HepG2 (cell line): ENCODE results near the gene ASPRV1. TPM values are rescaled to one million over a fixed set of nuclear protein-coding genes. Genes with fewer than 3 reads are reported as not detected.
A peak's percentile ranks its signal among the peaks of the same experiment; 100 is the strongest.

ENCODE experiments used
- AHDC1 ChIP-seq: sonication (generic); formaldehyde crosslinking; IDR thresholded peaks from 2 replicates; pipeline ENCODE4 v1.5.1; 2020; ENCODE audit warnings: mild to moderate bottlenecking, missing genetic modification reagents, borderline replicate concordance
- CHD2 ChIP-seq: IDR thresholded peaks from 2 replicates; pipeline ENCODE4 v1.6.1; 2011; ENCODE audit warnings: low read depth, low read length, improper control_type of control experiment
- GABPA ChIP-seq, 2 experiments: IDR thresholded peaks; 2 replicates each; pipeline ENCODE4 v1.6.1; 2011 to 2016; ENCODE audit warnings: low read depth in 2 of 2, low read length in 1 of 2, missing biosample characterization in 1 of 2, missing genetic modification characterization in 1 of 2
- GMEB1 ChIP-seq: sonication (generic); formaldehyde crosslinking; IDR thresholded peaks from 2 replicates; pipeline ENCODE4 v1.5.1; 2020; ENCODE audit warnings: missing genetic modification reagents, mild to moderate bottlenecking, borderline replicate concordance
- HNF4G ChIP-seq, 2 experiments: sonication (generic) in 1 of 2; formaldehyde crosslinking in 1 of 2; IDR thresholded peaks; 2 replicates each; pipeline versions ENCODE4 v1.4.0 to v1.6.1; 2011 to 2020; ENCODE audit warnings: borderline replicate concordance in 2 of 2, low read depth in 2 of 2, mild to moderate bottlenecking in 2 of 2, low read length in 1 of 2, missing genetic modification reagents in 1 of 2, moderate library complexity in 1 of 2
- NFIB ChIP-seq: sonication (generic); formaldehyde crosslinking; IDR thresholded peaks from 2 replicates; pipeline ENCODE4 v1.9.0; 2021; ENCODE audit warnings: missing genetic modification reagents, mild to moderate bottlenecking, borderline replicate concordance
- NFKBIZ ChIP-seq: IDR thresholded peaks from 2 replicates; pipeline ENCODE4 v1.6.1; 2018; ENCODE audit warnings: missing genetic modification reagents, missing compliant biosample characterization
- PAX8 ChIP-seq: sonication (generic); formaldehyde crosslinking; IDR thresholded peaks from 2 replicates; pipeline ENCODE4 v1.8.0; 2022; ENCODE audit warnings: mild to moderate bottlenecking, missing genetic modification reagents, borderline replicate concordance
- RBAK ChIP-seq: sonication (generic); formaldehyde crosslinking; IDR thresholded peaks from 2 replicates; pipeline ENCODE4 v1.5.1; 2020; ENCODE audit warnings: mild to moderate bottlenecking, missing genetic modification reagents
- RFX3 ChIP-seq: IDR thresholded peaks from 2 replicates; pipeline ENCODE4 v1.6.1; 2016; ENCODE audit warnings: missing biosample characterization, missing genetic modification reagents
- SATB2 ChIP-seq: sonication (generic); formaldehyde crosslinking; IDR thresholded peaks from 2 replicates; pipeline ENCODE4 v1.5.0; 2020; ENCODE audit warnings: missing genetic modification reagents
- SIN3B ChIP-seq: fragments of 150-350 bp; IDR thresholded peaks from 2 replicates; pipeline ENCODE4 v1.6.1; 2014; ENCODE audit warnings: low read length
- ZBTB1 ChIP-seq: sonication (generic); formaldehyde crosslinking; IDR thresholded peaks from 2 replicates; pipeline ENCODE4 v1.4.0; 2020; ENCODE audit warnings: missing genetic modification reagents, borderline replicate concordance
- ZFP1 ChIP-seq: IDR thresholded peaks from 2 replicates; pipeline ENCODE4 v1.6.1; 2016
- ZNF274 ChIP-seq: sonication (generic); formaldehyde crosslinking; IDR thresholded peaks from 2 replicates; pipeline ENCODE4 v1.5.1; 2020; ENCODE audit warnings: mild to moderate bottlenecking, missing genetic modification reagents
- ZNF34 ChIP-seq: sonication (generic); formaldehyde crosslinking; IDR thresholded peaks from 2 replicates; pipeline ENCODE4 v1.4.0; 2020; ENCODE audit warnings: mild to moderate bottlenecking, missing genetic modification reagents, borderline replicate concordance
- ZNF503 ChIP-seq: sonication (generic); formaldehyde crosslinking; IDR thresholded peaks from 2 replicates; pipeline ENCODE4 v1.4.0; 2020; ENCODE audit warnings: missing genetic modification reagents
- ZNF746 ChIP-seq: sonication (generic); formaldehyde crosslinking; IDR thresholded peaks from 2 replicates; pipeline ENCODE4 v1.8.0; 2022; ENCODE audit warnings: mild to moderate bottlenecking, missing genetic modification reagents
- ZNF75D ChIP-seq: sonication (generic); formaldehyde crosslinking; IDR thresholded peaks from 2 replicates; pipeline ENCODE4 v1.8.1; 2023; ENCODE audit warnings: missing genetic modification reagents, mild to moderate bottlenecking, borderline replicate concordance
- polyA plus RNA-seq, 8 experiments: library from polyadenylated mRNA; depleted of rRNA in 3 of 8; stranded (reverse) in 7 of 8; unstranded in 1 of 8; fragments of >200 nt; fragmentation: Illumina TruSeq in 4 of 8; extraction: Trizol in 4 of 8; gene quantifications; 2 replicates each; pipeline versions ENCODE4 v1.2.1 to v1.2.3, GENCODE V29; 2011 to 2016; ENCODE audit warnings: low read depth in 4 of 8, missing spikeins in 1 of 8, mixed read lengths in 1 of 8; ENCODE audit not compliant: insufficient read depth in 1 of 8
- total RNA-seq, 5 experiments: library from RNA; depleted of rRNA; stranded (reverse); fragments of >200 nt; fragmentation: Illumina TruSeq; extraction: Trizol; gene quantifications; 2 replicates each; pipeline ENCODE4 v1.2.3, GENCODE V29; 2016; ENCODE audit warnings: low read depth in 1 of 5

The ASPRV1 gene
- total and polyA plus RNA-seq, 2 of the 13 experiments (the other 11 are each of a cell fraction or from before 2014, with no cell fraction given): 0.40 to 0.48 TPM

- TF ChIP-seq ZNF503 (peak; percentile 68; the same call in 1 of the 2 replicates), ZNF746 (CRISPR knock-in tag) (peak; percentile 90), HNF4G (IDR thresholded peaks at IDR 0.05; ENCODE audit: borderline replicate concordance, low read depth, low read length) (0 out of 2 replicates have a peak, but pooled peaks have one; percentile 5), HNF4G (CRISPR knock-in tag; IDR thresholded peaks at IDR 0.05; ENCODE audit: borderline replicate concordance, low read depth) (peak; percentile 62; the same call in 1 of the 2 replicates), SIN3B (no peak; the same call in 1 of the 2 replicates), ZNF75D (CRISPR knock-in tag) (peak; percentile 86; the same call in 1 of the 2 replicates), SATB2 (CRISPR knock-in tag) (peak; percentile 93), AHDC1 (CRISPR knock-in tag) (peak; percentile 78), ZFP1 (CRISPR knock-in tag) (peak; percentile 84), NFIB (CRISPR knock-in tag) (no peak), GABPA (IDR thresholded peaks at IDR 0.05; ENCODE audit: low read depth, low read length) (peak; percentile 8; the same call in 1 of the 2 replicates), GABPA (CRISPR knock-in tag; IDR thresholded peaks at IDR 0.05; ENCODE audit: low read depth) (peak; percentile 81), CHD2 (no peak), RFX3 (CRISPR knock-in tag) (0 out of 2 replicates have a peak, but pooled peaks have one; percentile 40), NFKBIZ (CRISPR knock-in tag) (no peak; the same call in 1 of the 2 replicates), PAX8 (CRISPR knock-in tag) (peak; percentile 96; the same call in 1 of the 2 replicates), ZBTB1 (CRISPR knock-in tag) (no peak), RBAK (CRISPR knock-in tag) (0 out of 2 replicates have a peak, but pooled peaks have one; percentile 54), ZNF274 (CRISPR knock-in tag) (peak; percentile 94), ZNF34 (CRISPR knock-in tag) (peak; percentile 93), GMEB1 (CRISPR knock-in tag) (peak; percentile 60; the same call in 1 of the 2 replicates)
These were observed 47.1 kb downstream of the ASPRV1 start (continued) for GRCh38 chr2:69914164-69914949.
